Neural cell (in vitro differentiated cells): Measurements from ENCODE around the gene TUT1.

ENCODE experiments used
- CTCF ChIP-seq: fragments of 450-650 bp; IDR thresholded peaks from 2 replicates; pipeline ENCODE4 v1.5.1; 2014; ENCODE audit warnings: antibody characterized with exemption, mild to moderate bottlenecking, moderate library complexity; ENCODE audit not compliant: poor library complexity, severe bottlenecking
- EP300 ChIP-seq: fragments of 450-650 bp; conservative IDR thresholded peaks from 2 replicates; pipeline ENCODE4 v1.6.1; 2014; ENCODE audit warnings: antibody characterized with exemption, mild to moderate bottlenecking, moderate library complexity; ENCODE audit not compliant: poor library complexity, severe bottlenecking
- EZH2 ChIP-seq: fragments of 200-600, 300-800 bp; shearing (Covaris generic), sonication (generic); IDR thresholded peaks from 2 replicates; pipeline ENCODE4 v1.6.1; 2014; ENCODE audit warnings: antibody characterized with exemption, low read length, borderline replicate concordance, mild to moderate bottlenecking; ENCODE audit not compliant: insufficient read depth, poor library complexity, severe bottlenecking
- POLR2AphosphoS5 ChIP-seq: IDR thresholded peaks from 2 replicates; pipeline ENCODE4 v1.6.1; 2012
- REST ChIP-seq: IDR thresholded peaks from 2 replicates; pipeline ENCODE4 v1.6.1; 2012; ENCODE audit warnings: borderline replicate concordance
- SMC3 ChIP-seq: fragments of 450-650 bp; conservative IDR thresholded peaks from 2 replicates; pipeline ENCODE4 v1.6.1; 2014; ENCODE audit warnings: antibody characterized with exemption, mild to moderate bottlenecking, moderate library complexity; ENCODE audit not compliant: poor library complexity

GRCh38 chr11:62569611-62570010, 21.7 kb downstream of the TUT1 start:
- TF ChIP-seq EP300 (no peak), REST (no peak), CTCF (no peak), POLR2AphosphoS5 (no peak), EZH2 (no peak), SMC3 (no peak)
